ENCODE data around the gene TTBK1.

TTBK1 gene

GRCh38 chr6:43242908-43243663 is at the start of gene TTBK1:
Gene TTBK1, plus strand, starts transcription at chr6:43243481. Its CDS starts 3,180 bp downstream, at chr6:43246661.
- DNase-seq, result no peak

- no peak for DNase-seq
Measured at GRCh38 chr6:43193929-43194328, 49.4 kb upstream of the TTBK1 start.

DNA sequence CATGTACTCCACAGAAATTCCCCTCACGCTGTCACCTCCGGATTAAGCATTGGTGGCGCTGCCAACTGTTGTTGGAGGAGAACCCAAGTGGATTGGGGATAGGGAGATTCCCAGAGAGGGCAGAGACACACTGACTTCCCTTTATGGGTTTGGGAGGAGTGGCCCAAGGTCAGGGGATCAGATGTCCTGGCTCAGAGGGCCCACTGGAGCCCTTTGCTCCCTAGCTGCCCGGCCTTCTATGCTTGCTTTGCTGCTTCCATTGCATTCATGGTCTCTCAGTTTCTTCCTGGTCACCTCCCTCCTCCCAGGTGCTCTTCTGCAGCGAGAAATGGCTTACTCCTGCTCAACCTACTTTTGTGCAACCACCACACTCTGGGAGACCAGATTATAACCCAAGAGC is 46.9 kb upstream of the TTBK1 start:
- DNase-seq, result no peak

DNA sequence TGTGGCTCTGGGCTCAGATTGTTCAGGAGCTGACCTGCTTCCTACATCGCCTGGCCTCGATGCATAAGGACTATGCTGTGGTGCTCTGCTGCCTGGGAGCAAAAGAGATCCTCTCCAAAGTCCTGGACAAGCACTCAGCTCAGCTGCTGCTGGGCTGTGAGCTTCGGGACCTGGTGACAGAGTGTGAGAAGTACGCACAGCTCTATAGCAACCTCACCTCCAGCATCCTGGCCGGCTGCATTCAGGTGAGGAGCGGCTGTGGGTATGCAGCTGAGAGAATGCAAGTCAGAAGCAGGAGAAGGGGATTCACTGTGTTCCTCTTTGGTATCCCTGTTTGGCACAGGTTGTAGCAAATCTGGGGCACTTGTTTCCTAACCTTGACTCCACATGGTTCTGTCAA is 43.4 kb upstream of the TTBK1 start:
- no peak for DNase-seq

- DNase-seq, result no peak
Measured at GRCh38 chr6:43200541-43200940, 42.7 kb upstream of the TTBK1 start.

DNA sequence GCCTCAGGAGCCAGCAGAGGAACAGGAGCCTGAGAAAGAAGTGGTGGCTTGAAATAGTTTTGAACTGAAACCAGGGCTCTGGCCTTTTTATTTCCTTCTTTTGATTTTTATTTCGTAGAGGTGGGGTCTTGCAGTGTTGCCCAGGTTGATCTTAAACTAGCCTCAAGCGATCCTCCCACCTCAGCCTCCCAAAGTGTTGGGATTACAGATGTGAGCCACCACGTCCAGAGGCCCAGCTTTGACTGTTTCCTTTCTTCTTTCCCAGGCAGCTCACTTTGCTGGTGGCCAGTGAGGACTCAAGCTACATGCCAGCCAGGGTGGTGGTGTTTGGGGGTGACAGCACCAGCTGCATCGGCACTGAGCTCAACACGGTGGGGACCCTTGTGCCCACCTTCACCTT is 40.8 kb upstream of the TTBK1 start:
- no peak for DNase-seq

DNA sequence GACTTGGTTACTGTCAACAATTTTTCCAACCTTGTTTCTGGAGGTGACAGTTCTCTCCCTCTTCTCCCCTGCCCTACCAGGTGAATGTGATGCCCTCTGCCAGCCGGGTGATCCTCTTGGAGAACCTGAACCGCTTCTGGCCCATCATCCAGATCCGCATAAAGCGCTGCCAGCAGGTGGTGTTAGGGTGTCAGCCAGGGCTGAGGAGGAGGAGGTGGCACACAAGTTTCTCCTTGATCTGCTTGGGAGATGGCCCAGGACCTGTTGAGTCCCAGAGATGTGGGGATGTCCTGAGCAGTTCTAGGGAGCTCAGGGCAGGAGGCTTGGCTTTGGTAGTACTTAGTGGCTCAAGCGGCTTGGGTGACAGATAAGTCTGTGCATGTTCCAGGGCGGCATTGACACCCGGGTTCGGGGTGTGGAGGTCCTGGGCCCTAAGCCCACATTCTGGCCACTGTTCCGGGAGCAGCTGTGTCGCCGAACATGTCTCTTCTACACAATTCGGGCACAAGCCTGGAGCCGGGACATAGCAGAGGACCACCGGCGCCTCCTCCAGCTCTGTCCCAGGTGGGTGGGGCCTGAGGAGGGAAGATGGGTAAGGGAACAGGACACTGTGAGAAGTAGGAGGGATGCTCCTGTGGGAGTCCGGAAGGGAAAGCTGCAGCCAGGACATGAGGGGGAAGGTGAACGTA is 40.1 kb upstream of the TTBK1 start:
- DNase-seq, result no peak

- no peak for DNase-seq
Measured at GRCh38 chr6:43203718-43204095, 39.6 kb upstream of the TTBK1 start.

DNA sequence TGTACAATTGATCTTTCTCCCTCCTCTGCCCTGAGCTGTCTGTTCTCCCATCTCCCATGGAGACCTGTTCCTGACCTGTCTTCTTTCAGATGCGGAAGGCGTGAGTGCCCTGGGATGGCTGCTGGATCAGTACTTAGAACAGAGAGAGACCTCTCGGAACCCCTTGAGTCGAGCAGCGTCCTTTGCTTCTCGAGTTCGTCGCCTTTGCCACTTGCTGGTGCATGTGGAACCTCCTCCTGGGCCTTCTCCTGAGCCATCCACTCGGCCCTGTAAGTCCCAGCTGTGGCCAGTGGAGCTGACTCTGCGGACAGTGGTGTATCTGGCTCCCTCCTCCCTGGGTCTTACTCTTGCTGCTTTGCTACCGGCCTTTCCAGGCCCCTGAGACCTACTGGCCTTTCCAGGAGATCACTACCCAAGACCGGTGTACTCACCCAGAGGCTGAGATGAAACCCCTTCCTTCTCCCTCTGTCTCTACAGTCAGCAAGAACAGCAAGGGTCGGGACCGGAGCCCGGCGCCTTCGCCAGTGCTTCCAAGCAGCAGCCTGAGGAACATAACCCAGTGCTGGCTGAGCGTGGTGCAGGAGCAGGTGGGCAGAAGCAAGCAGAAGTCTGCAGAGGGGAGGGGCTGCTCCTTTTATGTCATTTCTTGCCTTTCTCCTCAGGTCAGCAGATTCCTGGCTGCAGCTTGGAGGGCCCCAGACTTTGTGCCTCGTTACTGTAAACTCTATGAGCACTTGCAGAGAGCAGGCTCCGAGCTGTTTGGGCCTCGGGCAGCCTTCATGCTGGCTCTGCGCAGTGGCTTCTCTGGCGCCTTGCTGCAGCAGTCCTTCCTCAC is 38.8 kb upstream of the TTBK1 start:
- DNase-seq, result no peak

DNA sequence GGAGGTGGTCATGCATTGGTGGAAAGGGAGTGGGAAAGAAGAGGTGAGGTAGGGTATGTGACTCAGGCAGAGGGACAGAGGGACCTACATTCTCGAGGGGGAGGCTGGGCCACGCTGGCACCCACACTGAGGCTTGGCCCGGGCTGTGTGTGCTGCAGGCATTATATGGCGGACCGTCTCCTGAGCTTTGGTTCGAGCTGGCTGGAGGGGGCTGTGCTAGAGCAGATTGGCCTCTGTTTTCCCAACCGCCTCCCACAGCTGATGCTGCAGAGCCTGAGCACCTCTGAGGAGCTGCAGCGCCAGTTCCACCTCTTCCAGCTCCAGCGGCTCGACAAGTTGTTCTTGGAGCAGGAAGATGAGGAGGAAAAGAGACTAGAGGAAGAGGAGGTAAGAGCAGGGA is 37.4 kb upstream of the TTBK1 start:
- DNase-seq, result no peak

DNA sequence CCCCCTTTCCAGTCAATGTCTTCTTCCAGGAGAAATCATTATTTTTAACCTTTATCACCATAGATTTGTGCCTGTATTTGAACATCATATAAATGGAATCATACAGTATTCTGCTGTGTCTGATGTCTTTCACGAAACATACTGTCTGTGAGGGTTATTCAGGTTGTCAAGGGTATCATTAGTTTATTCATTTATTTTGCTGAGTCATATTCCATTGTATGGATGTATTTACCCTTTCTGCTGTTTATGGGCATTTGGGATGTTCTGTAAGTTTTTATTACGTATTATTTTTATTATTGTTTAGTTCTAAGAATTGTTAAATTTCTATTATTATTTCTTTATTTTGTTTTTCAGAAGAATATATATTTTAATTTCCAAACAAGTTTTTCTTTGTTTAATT is 36.0 kb upstream of the TTBK1 start:
- DNase-seq, result no peak

DNA sequence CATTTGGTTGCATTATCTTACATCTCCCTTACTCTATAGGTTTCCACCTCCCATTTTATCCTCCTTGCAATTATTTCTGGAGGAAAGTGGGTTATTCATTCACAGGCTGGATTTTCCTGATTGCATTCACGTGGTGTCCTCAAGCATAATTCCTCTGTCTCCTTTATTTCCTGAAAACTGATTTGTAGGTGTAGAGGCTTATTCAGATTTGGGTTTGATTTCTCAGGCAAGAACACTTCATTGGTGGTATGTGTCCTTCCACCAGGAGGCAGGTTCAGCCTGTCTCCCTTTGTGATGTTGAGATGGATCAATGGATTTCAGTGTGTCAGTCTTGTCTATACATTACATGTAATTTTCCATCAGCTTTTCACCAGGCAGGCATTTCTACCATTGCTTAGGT is 31.3 kb upstream of the TTBK1 start:
- DNase-seq, result no peak

- DNase-seq, result no peak
Measured at GRCh38 chr6:43213431-43213830, 29.9 kb upstream of the TTBK1 start.

DNA sequence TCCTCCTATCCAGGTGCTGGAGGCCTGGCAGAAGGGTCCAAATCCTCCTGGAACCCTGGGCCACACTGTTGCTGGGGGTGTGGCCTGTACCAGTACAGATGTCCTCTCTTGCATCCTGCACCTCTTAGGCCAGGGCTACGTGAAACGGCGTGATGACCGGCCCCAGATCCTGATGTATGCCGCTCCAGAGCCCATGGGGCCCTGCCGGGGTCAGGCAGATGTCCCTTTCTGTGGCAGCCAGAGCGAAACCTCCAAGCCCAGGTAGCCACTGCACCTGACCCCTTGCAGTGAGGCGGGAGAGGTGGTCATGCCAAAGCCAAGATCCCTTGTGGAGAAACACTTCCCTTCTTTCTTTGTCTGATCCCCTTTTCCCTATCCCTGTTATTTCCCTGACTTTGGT is 28.2 kb upstream of the TTBK1 start:
- no peak for DNase-seq

GRCh38 chr6:43216200-43216599 is 27.1 kb upstream of the TTBK1 start:
- no peak for DNase-seq

GRCh38 chr6:43217351-43217750 is 25.9 kb upstream of the TTBK1 start:
- DNase-seq, result no peak

DNA sequence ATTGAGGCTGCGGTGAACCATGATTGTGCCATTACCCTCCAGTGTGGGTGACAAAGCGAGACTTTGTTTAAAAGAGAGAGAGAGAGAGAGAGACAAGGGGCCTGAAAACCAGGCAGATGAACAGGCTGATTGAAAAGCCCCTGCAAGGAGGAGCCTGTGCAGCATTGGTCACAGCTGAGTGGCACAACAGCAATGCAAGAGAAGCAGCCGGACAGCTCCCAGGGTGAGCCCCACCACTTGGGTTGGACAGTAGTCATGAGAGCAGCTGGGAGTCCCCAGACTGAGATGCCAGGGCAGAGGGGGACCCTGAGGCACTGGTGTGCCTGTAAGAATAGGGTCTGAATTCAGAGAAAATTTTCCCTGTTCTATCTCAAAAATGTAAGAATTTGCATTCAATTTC is 24.2 kb upstream of the TTBK1 start:
- no peak for DNase-seq

GRCh38 chr6:43219814-43220213 is 23.5 kb upstream of the TTBK1 start:
- DNase-seq, result no peak

DNA sequence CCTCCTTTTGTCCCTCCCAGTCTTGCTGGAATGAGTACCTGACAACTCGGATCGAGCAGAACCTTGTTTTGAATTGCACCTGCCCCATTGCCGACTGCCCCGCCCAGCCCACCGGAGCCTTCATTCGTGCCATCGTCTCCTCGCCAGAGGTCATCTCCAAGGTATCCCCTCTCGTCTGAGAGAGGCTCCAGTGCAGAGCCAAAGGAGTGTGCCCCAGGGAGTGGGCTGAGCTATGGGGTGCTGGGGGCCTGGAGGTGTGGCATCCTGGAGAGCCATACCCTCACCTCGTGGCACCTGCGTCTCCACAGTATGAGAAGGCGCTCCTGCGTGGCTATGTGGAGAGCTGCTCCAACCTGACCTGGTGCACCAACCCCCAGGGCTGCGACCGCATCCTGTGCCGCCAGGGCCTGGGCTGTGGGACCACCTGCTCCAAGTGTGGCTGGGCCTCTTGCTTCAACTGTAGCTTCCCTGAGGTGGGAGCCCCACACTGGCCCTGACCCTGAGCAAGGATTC is 22.8 kb upstream of the TTBK1 start:
- DNase-seq, result no peak

- DNase-seq, result no peak
Measured at GRCh38 chr6:43221046-43221972, 22.0 kb upstream of the TTBK1 start.

GRCh38 chr6:43222418-43223059 is 20.7 kb upstream of the TTBK1 start:
- no peak for DNase-seq

DNA sequence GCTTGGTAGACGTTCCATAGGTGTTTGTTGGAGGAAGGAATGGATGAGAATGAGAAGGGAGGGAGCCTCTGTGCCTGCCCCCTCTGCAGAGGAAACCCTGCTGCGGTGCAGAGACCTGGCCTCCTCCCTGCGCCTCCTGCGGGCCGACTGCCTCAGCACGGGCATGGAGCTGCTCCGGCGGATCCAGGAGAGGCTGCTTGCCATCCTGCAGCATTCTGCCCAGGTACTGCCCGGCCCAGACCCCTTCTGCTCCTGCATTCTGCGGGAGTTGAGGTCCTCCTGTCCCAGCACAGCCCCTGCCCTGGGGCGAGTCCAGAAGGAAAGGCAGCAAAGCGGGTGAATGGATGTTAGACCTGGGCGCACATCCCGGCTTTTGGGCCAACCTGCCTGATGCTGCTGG is 20.1 kb upstream of the TTBK1 start:
- no peak for DNase-seq

All from activated T-cell treated with anti-CD3 and anti-CD28 coated beads for 4 hours (primary cell).